Measurements from ENCODE around the gene MYO1H. TPM values are rescaled to one million over a fixed set of nuclear protein-coding genes. Genes with fewer than 3 reads are reported as not detected.

MYO1H gene, protein sequence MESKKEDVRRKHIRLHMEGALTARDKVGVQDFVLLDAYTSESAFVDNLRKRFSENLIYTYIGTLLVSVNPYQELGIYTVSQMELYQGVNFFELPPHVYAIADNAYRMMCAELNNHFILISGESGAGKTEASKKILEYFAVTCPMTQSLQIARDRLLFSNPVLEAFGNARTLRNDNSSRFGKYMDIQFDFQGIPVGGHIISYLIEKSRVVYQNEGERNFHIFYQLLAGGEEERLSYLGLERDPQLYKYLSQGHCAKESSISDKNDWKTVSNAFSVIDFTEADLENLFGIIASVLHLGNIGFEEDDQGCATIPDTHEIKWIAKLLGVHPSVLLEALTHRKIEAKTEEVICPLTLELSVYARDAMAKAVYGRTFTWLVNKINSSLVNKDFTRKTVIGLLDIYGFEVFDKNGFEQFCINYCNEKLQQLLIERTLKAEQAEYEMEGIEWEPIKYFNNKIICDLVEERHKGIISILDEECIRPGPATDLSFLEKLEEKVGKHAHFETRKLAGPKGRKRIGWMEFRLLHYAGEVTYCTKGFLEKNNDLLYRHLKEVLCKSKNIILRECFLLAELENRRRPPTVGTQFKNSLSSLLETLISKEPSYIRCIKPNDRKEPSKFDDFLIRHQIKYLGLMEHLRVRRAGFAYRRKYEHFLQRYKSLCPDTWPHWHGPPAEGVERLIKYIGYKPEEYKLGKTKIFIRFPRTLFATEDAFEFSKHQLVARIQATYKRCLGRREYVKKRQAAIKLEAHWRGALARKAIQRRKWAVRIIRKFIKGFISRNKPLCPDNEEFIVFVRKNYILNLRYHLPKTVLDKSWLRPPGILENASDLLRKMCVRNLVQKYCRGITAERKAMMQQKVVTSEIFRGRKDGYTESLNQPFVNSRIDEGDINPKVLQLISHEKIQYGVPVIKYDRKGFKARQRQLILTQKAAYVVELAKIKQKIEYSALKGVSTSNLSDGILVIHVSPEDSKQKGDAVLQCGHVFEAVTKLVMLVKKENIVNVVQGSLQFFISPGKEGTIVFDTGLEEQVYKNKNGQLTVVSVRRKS
- not detected for polyA plus RNA-seq (2013, experiment 1 of 2)
- polyA plus RNA-seq (2013, experiment 2 of 2), result not detected

DNA sequence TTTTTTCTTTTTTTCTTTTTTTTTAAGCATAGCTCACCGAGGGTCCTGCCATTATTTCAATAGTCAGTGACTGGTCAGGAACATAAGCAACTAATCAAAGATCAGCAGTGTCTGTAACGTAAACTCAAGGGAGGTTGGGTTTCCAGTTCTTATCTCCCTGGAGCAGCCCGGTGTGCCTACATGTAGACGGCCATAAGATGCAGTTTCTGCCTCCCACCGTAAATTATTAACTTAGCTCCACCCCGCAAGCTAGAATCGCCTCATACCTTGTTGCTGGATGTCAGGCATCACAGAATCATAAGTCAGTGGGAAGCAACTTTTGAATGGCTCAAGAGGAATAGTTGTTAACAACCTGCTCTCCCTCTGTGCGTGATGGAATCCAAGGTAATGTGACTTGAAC is at the start of gene MYO1H:
TSS of gene MYO1H (plus strand) at position 312 of the 400 bp plus-strand sequence. CDS start at position 373, 61 bp downstream.
- Histone ChIP-seq H3K4me1 (ENCODE audit: insufficient read depth, low read length) (no peaks in the 10 kb centered on the region), H3K9ac (ENCODE audit: low read depth, low read length) (no peak within 1 kb of the TSS), H3K4me3 (ENCODE audit: low read length) (no peak within 1 kb of the TSS), H3K9me3 (ENCODE audit: insufficient read depth, low read depth, low read length) (no peaks in the 10 kb centered on the region), H3K27ac (ENCODE audit: low read depth, low read length) (no peak within 1 kb of the TSS), H3K27me3 (ENCODE audit: insufficient read depth, low read length) (no peaks in the 10 kb centered on the region), H3K36me3 (ENCODE audit: insufficient read depth, low read length) (no peaks in the 10 kb centered on the region)
- WGBS, result 95% methylated on average over 8 of the region's 8 CpGs

GRCh38 chr12:109299849-109300248 is 47.9 kb upstream of the MYO1H start:
- H3K36me3 ChIP-seq (ENCODE audit: insufficient read depth, low read length), result no peaks in the 10 kb centered on the region
- H3K27me3 ChIP-seq (ENCODE audit: insufficient read depth, low read length), result no peaks in the 10 kb centered on the region
- no peaks in the 10 kb centered on the region for H3K4me1 ChIP-seq (ENCODE audit: insufficient read depth, low read length)
- no peak overlapping the region for H3K27ac ChIP-seq (ENCODE audit: low read depth, low read length)
- no peaks in the 10 kb centered on the region for H3K9me3 ChIP-seq (ENCODE audit: insufficient read depth, low read depth, low read length)
- H3K4me3 ChIP-seq (ENCODE audit: low read length), result no peak overlapping the region
- 89% methylated on average over 7 of the region's 7 CpGs for WGBS
- H3K9ac ChIP-seq (ENCODE audit: low read depth, low read length), result no peak overlapping the region

DNA sequence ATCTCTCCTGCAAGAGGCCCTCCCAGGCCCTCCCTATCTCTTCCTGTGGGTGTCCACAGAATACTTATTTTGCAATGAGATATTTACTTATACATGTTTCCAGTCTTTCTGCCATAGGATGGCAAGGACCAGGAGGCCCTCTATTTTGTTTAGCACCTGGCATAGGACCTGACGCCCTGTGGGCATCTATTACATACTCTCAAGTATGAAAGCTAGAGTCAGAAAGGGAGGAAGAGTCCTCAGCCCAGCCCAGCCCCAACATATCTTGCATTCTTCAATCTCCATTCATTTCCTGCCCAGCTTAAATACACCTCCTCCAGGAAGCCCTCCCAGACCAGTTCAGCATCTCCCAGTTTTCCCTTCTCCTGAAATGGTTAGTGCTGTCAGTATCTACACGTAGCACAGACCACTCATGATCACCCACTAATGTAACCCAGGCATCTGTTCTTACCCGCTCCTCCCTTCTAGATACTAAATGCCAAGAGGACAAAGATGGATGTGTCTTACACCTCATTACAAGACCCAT is 46.0 kb upstream of the MYO1H start:
- H3K36me3 ChIP-seq (ENCODE audit: insufficient read depth, low read length), result no peaks in the 10 kb centered on the region
- no peaks in the 10 kb centered on the region for H3K4me1 ChIP-seq (ENCODE audit: insufficient read depth, low read length)
- no peaks in the 10 kb centered on the region for H3K9me3 ChIP-seq (ENCODE audit: insufficient read depth, low read depth, low read length)
- no peak overlapping the region for H3K4me3 ChIP-seq (ENCODE audit: low read length)
- H3K9ac ChIP-seq (ENCODE audit: low read depth, low read length), result no peak overlapping the region
- no peak overlapping the region for H3K27ac ChIP-seq (ENCODE audit: low read depth, low read length)
- 84% methylated on average over 3 of the region's 3 CpGs for WGBS
- peaks cover 9% of the 10 kb centered on the region for H3K27me3 ChIP-seq (ENCODE audit: insufficient read depth, low read length)

- no peak overlapping the region for H3K27ac ChIP-seq (ENCODE audit: low read depth, low read length)
- H3K36me3 ChIP-seq (ENCODE audit: insufficient read depth, low read length), result no peaks in the 10 kb centered on the region
- no peaks in the 10 kb centered on the region for H3K9me3 ChIP-seq (ENCODE audit: insufficient read depth, low read depth, low read length)
- 93% methylated on average over 2 of the region's 2 CpGs for WGBS
- no peak overlapping the region for H3K9ac ChIP-seq (ENCODE audit: low read depth, low read length)
- no peaks in the 10 kb centered on the region for H3K4me1 ChIP-seq (ENCODE audit: insufficient read depth, low read length)
- peaks cover 15% of the 10 kb centered on the region for H3K27me3 ChIP-seq (ENCODE audit: insufficient read depth, low read length)
- H3K4me3 ChIP-seq (ENCODE audit: low read length), result no peak overlapping the region
Measured at GRCh38 chr12:109302358-109302757, 45.3 kb upstream of the MYO1H start.

GRCh38 chr12:109302770-109303169 is 44.9 kb upstream of the MYO1H start:
- Histone ChIP-seq H3K9ac (ENCODE audit: low read depth, low read length) (no peak overlapping the region), H3K27ac (ENCODE audit: low read depth, low read length) (no peak overlapping the region), H3K4me3 (ENCODE audit: low read length) (no peak overlapping the region), H3K9me3 (ENCODE audit: insufficient read depth, low read depth, low read length) (no peaks in the 10 kb centered on the region), H3K27me3 (ENCODE audit: insufficient read depth, low read length) (peaks cover 19% of the 10 kb centered on the region), H3K36me3 (ENCODE audit: insufficient read depth, low read length) (no peaks in the 10 kb centered on the region), H3K4me1 (ENCODE audit: insufficient read depth, low read length) (no peaks in the 10 kb centered on the region)
- 94% methylated on average over 3 of the region's 5 CpGs for WGBS

DNA sequence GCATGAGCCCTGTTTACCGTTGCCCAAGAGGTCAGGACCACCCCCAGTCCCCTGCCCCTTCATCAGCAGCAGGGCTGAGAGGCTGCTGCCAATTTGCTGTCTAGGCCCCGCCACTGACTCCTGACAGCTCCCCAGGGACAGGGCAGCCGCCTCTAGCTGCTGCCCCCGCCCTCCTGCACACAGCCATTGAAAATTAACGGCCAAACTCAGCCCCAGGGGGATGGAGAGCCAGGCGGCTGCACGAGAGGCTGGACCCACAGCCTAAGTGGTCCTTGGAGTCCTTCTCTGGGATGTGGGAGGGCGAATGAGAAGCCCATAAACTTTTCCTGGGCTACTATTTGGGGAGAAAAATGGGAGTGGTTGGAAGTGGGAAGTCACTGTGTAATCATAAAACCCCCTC is 43.2 kb upstream of the MYO1H start:
- peaks cover 36% of the 10 kb centered on the region for H3K27me3 ChIP-seq (ENCODE audit: insufficient read depth, low read length)
- H3K9me3 ChIP-seq (ENCODE audit: insufficient read depth, low read depth, low read length), result no peaks in the 10 kb centered on the region
- H3K27ac ChIP-seq (ENCODE audit: low read depth, low read length), result no peak overlapping the region
- H3K9ac ChIP-seq (ENCODE audit: low read depth, low read length), result no peak overlapping the region
- H3K4me3 ChIP-seq (ENCODE audit: low read length), result no peak overlapping the region
- peaks cover 4% of the 10 kb centered on the region; the same call in 1 of the 2 replicates for H3K4me1 ChIP-seq (ENCODE audit: insufficient read depth, low read length)
- WGBS, result 68% methylated on average over 8 of the region's 8 CpGs
- H3K36me3 ChIP-seq (ENCODE audit: insufficient read depth, low read length), result no peaks in the 10 kb centered on the region

DNA sequence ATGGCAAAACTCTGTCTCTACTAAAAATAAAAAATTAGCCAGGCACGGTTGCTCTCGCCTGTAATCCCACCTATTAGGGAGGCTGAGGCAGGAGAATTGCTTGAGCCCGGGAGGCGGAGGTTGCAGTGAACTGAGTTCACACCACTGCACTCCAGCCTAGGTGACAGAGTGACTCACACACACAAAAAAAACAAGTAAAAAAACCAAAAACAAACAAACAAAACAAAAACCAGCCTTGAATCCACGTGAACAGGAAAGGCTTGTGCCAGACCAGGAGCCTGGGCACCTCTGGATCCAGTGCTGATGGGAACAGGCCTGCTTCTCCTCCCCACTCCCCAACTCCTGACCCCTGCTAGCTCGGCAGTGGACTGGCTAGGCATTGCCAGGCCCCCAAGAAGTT is 42.2 kb upstream of the MYO1H start:
- Histone ChIP-seq H3K36me3 (ENCODE audit: insufficient read depth, low read length) (no peaks in the 10 kb centered on the region), H3K27ac (ENCODE audit: low read depth, low read length) (no peak overlapping the region), H3K9me3 (ENCODE audit: insufficient read depth, low read depth, low read length) (no peaks in the 10 kb centered on the region), H3K9ac (ENCODE audit: low read depth, low read length) (no peak overlapping the region), H3K27me3 (ENCODE audit: insufficient read depth, low read length) (peaks cover 45% of the 10 kb centered on the region), H3K4me3 (ENCODE audit: low read length) (no peak overlapping the region), H3K4me1 (ENCODE audit: insufficient read depth, low read length) (peaks cover 7% of the 10 kb centered on the region; the same call in 1 of the 2 replicates)
- 82% methylated on average over 6 of the region's 6 CpGs for WGBS

DNA sequence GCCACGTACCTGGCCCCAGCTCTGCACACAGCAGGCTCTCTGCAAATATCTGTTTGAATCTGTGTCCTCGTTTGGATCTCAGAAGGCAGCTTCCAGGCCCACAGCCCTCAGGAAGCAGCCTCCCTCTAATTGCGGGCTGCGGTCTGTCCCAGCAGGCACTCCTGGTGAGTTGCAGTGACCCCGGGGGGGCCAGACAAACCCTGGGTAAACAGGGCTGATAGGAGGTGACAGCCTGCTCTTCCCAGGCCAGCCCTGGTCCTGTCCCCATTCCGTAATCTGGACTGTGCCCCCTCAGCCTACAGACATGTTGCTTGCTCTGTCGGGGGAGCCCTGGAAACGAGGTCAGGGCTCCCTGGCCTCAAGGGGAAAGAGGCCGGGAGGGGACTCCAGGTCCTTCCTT is 40.6 kb upstream of the MYO1H start:
- 64% methylated on average over 9 of the region's 9 CpGs for WGBS
- Histone ChIP-seq H3K27me3 (ENCODE audit: insufficient read depth, low read length) (peaks cover 60% of the 10 kb centered on the region), H3K9me3 (ENCODE audit: insufficient read depth, low read depth, low read length) (no peaks in the 10 kb centered on the region), H3K36me3 (ENCODE audit: insufficient read depth, low read length) (no peaks in the 10 kb centered on the region), H3K27ac (ENCODE audit: low read depth, low read length) (no peak overlapping the region), H3K9ac (ENCODE audit: low read depth, low read length) (no peak overlapping the region), H3K4me1 (ENCODE audit: insufficient read depth, low read length) (peaks cover 10% of the 10 kb centered on the region; the same call in 1 of the 2 replicates), H3K4me3 (ENCODE audit: low read length) (no peak overlapping the region)

GRCh38 chr12:109308534-109309380 is 38.9 kb upstream of the MYO1H start, which contains the start of gene FOXN4:
Gene FOXN4, minus strand, starts transcription at chr12:109309284. Its CDS starts 963 bp downstream, at chr12:109308321.
- peaks cover 77% of the 10 kb centered on the region for H3K27me3 ChIP-seq (ENCODE audit: insufficient read depth, low read length)

More at GRCh38 chr12:109308534-109309380, 38.9 kb upstream of the MYO1H start, which contains the start of gene FOXN4:
- H3K4me3 ChIP-seq (ENCODE audit: low read length), result peak within 1 kb of the TSS; percentile 62
- no peak within 1 kb of the TSS for H3K9ac ChIP-seq (ENCODE audit: low read depth, low read length)
- H3K9me3 ChIP-seq (ENCODE audit: insufficient read depth, low read depth, low read length), result no peaks in the 10 kb centered on the region
- H3K27ac ChIP-seq (ENCODE audit: low read depth, low read length), result no peak within 1 kb of the TSS
- 8% methylated on average over 41 of the region's 43 CpGs for WGBS
- peaks cover 10% of the 10 kb centered on the region; the same call in 1 of the 2 replicates for H3K4me1 ChIP-seq (ENCODE audit: insufficient read depth, low read length)
- no peaks in the 10 kb centered on the region for H3K36me3 ChIP-seq (ENCODE audit: insufficient read depth, low read length)
